ENCODE measurements around the gene MTNR1B. TPM values are rescaled to one million over a fixed set of nuclear protein-coding genes. Genes with fewer than 3 reads are reported as not detected.

The MTNR1B gene
- polyA plus RNA-seq, 1 of the 3 experiments (the other 2 are of a cell fraction), result not detected

- no peaks in the 10 kb centered on the region for H4K20me1 ChIP-seq (ENCODE audit: insufficient read depth)
- H2AFZ ChIP-seq (ENCODE audit: low read depth), result peak overlapping the region; percentile 17; the same call in 1 of the 2 replicates
- H3K79me2 ChIP-seq (ENCODE audit: insufficient read depth), result no peaks in the 10 kb centered on the region
- DNase-seq, result no peak
- no peak overlapping the region for H3K9ac ChIP-seq
- no peaks in the 10 kb centered on the region for H3K9me3 ChIP-seq
- no peaks in the 10 kb centered on the region for H3K36me3 ChIP-seq (replicated peaks in 1 of 2; ENCODE audit: control insufficient read depth in 1 of 2, insufficient read depth in 2 of 2, low read length in 1 of 2)
- 62% methylated on average over 1 of the region's 1 CpG for WGBS (ENCODE audit: low lambda C conversion rate)
- TF ChIP-seq TAF1 (IDR thresholded peaks at IDR 0.05; ENCODE audit: borderline replicate concordance, low read depth, low read length) (no peak), JUND (IDR thresholded peaks at IDR 0.05) (no peak), SMC3 (IDR thresholded peaks at IDR 0.05; ENCODE audit: low read depth, low read length) (no peak), RAD21 (IDR thresholded peaks at IDR 0.05; ENCODE audit: low read length) (no peak), YY1 (IDR thresholded peaks at IDR 0.05; ENCODE audit: low read depth) (no peak), SIN3A (IDR thresholded peaks at IDR 0.05; ENCODE audit: borderline replicate concordance, low read depth, low read length) (no peak), FOSL2 (IDR thresholded peaks at IDR 0.05; ENCODE audit: borderline replicate concordance, low read depth) (no peak), MXI1 (IDR thresholded peaks at IDR 0.05; ENCODE audit: low read depth, low read length) (no peak), TEAD4 (IDR thresholded peaks at IDR 0.05; ENCODE audit: borderline replicate concordance, insufficient read depth) (no peak), GATA2 (CRISPR knock-in tag; IDR thresholded peaks at IDR 0.05) (no peak)
- TF ChIP-seq, protein P1, sequence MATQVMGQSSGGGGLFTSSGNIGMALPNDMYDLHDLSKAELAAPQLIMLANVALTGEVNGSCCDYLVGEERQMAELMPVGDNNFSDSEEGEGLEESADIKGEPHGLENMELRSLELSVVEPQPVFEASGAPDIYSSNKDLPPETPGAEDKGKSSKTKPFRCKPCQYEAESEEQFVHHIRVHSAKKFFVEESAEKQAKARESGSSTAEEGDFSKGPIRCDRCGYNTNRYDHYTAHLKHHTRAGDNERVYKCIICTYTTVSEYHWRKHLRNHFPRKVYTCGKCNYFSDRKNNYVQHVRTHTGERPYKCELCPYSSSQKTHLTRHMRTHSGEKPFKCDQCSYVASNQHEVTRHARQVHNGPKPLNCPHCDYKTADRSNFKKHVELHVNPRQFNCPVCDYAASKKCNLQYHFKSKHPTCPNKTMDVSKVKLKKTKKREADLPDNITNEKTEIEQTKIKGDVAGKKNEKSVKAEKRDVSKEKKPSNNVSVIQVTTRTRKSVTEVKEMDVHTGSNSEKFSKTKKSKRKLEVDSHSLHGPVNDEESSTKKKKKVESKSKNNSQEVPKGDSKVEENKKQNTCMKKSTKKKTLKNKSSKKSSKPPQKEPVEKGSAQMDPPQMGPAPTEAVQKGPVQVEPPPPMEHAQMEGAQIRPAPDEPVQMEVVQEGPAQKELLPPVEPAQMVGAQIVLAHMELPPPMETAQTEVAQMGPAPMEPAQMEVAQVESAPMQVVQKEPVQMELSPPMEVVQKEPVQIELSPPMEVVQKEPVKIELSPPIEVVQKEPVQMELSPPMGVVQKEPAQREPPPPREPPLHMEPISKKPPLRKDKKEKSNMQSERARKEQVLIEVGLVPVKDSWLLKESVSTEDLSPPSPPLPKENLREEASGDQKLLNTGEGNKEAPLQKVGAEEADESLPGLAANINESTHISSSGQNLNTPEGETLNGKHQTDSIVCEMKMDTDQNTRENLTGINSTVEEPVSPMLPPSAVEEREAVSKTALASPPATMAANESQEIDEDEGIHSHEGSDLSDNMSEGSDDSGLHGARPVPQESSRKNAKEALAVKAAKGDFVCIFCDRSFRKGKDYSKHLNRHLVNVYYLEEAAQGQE (IDR thresholded peaks at IDR 0.05; ENCODE audit: low read depth, low read length), result no peak
- TF ChIP-seq, protein P2, sequence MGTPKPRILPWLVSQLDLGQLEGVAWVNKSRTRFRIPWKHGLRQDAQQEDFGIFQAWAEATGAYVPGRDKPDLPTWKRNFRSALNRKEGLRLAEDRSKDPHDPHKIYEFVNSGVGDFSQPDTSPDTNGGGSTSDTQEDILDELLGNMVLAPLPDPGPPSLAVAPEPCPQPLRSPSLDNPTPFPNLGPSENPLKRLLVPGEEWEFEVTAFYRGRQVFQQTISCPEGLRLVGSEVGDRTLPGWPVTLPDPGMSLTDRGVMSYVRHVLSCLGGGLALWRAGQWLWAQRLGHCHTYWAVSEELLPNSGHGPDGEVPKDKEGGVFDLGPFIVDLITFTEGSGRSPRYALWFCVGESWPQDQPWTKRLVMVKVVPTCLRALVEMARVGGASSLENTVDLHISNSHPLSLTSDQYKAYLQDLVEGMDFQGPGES (IDR thresholded peaks at IDR 0.05; ENCODE audit: low read depth, low read length), result no peak
- no peaks in the 10 kb centered on the region for H3K27me3 ChIP-seq (ENCODE audit: insufficient read depth)
- ChIA-PET POLR2A (no interaction called here), CTCF (no interaction called here)
- H3K27ac ChIP-seq (ENCODE audit: low read depth in 2 of 2, low read length in 1 of 2), result no peak overlapping the region
- H3F3A ChIP-seq (replicated peaks; ENCODE audit: insufficient read depth), result no peaks in the 10 kb centered on the region
- H3K4me3 ChIP-seq (ENCODE audit: low read depth in 2 of 2, low read length in 1 of 2), result no peak overlapping the region
- H3K4me1 ChIP-seq (ENCODE audit: control insufficient read depth in 1 of 2, insufficient read depth in 2 of 2, low read depth in 1 of 2, low read length in 1 of 2), result no peaks in the 10 kb centered on the region; a peak in 1 of 4 replicates
- no peak overlapping the region for H3K4me2 ChIP-seq
- H3K9me2 ChIP-seq, result no peaks in the 10 kb centered on the region
These were observed 44.2 kb downstream of the MTNR1B start for GRCh38 chr11:93013646-93014045.

GRCh38 chr11:93016595-93016994, 47.1 kb downstream of the MTNR1B start:
- ChIA-PET POLR2A (no interaction called here), CTCF (no interaction called here)
- H3K9ac ChIP-seq, result no peak overlapping the region
- WGBS (ENCODE audit: low lambda C conversion rate), result 86% methylated on average over 1 of the region's 1 CpG
- no peaks in the 10 kb centered on the region for H3K36me3 ChIP-seq (replicated peaks in 1 of 2; ENCODE audit: control insufficient read depth in 1 of 2, insufficient read depth in 2 of 2, low read length in 1 of 2)
- no peak overlapping the region for H3K27ac ChIP-seq (ENCODE audit: low read depth in 2 of 2, low read length in 1 of 2)
- peaks cover 19% of the 10 kb centered on the region for H3F3A ChIP-seq (replicated peaks; ENCODE audit: insufficient read depth)
- H3K4me1 ChIP-seq (ENCODE audit: control insufficient read depth in 1 of 2, insufficient read depth in 2 of 2, low read depth in 1 of 2, low read length in 1 of 2), result peaks cover 0 to 15% of the 10 kb centered on the region in 2 experiments; a peak in 3 of 4 replicates
- H4K20me1 ChIP-seq (ENCODE audit: insufficient read depth), result no peaks in the 10 kb centered on the region
- H3K4me2 ChIP-seq, result no peak overlapping the region
- H3K4me3 ChIP-seq (ENCODE audit: low read depth in 2 of 2, low read length in 1 of 2), result no peak overlapping the region
- no peaks in the 10 kb centered on the region for H3K9me3 ChIP-seq
- H3K79me2 ChIP-seq (ENCODE audit: insufficient read depth), result no peaks in the 10 kb centered on the region
- H3K27me3 ChIP-seq (ENCODE audit: insufficient read depth), result no peaks in the 10 kb centered on the region
- H3K9me2 ChIP-seq, result no peaks in the 10 kb centered on the region
- DNase-seq, result no peak
- H2AFZ ChIP-seq (ENCODE audit: low read depth), result no peak overlapping the region
- TF ChIP-seq, protein P2 (IDR thresholded peaks at IDR 0.05; ENCODE audit: low read depth, low read length), result no peak
- TF ChIP-seq, protein P3, sequence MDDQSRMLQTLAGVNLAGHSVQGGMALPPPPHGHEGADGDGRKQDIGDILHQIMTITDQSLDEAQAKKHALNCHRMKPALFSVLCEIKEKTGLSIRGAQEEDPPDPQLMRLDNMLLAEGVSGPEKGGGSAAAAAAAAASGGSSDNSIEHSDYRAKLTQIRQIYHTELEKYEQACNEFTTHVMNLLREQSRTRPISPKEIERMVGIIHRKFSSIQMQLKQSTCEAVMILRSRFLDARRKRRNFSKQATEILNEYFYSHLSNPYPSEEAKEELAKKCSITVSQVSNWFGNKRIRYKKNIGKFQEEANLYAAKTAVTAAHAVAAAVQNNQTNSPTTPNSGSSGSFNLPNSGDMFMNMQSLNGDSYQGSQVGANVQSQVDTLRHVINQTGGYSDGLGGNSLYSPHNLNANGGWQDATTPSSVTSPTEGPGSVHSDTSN (IDR thresholded peaks at IDR 0.05), result no peak
- TF ChIP-seq NFIC (IDR thresholded peaks at IDR 0.05; ENCODE audit: borderline replicate concordance) (no peak), FOXM1 (IDR thresholded peaks at IDR 0.05; ENCODE audit: low read depth) (no peak), YY1 (IDR thresholded peaks at IDR 0.05; ENCODE audit: low read depth) (no peak), NRF1 (IDR thresholded peaks at IDR 0.05; ENCODE audit: low read depth, low read length) (no peak), MAX (IDR thresholded peaks at IDR 0.05; ENCODE audit: low read depth) (no peak), ELF1 (IDR thresholded peaks at IDR 0.05) (no peak), RCOR1 (IDR thresholded peaks at IDR 0.05; ENCODE audit: low read length) (no peak), FOSL2 (IDR thresholded peaks at IDR 0.05; ENCODE audit: borderline replicate concordance, low read depth) (no peak), FOXJ3 (CRISPR knock-in tag; IDR thresholded peaks at IDR 0.05) (no peak), CHD2 (IDR thresholded peaks at IDR 0.05; ENCODE audit: low read length, partially characterized antibody) (no peak)
- TF ChIP-seq, protein P4, sequence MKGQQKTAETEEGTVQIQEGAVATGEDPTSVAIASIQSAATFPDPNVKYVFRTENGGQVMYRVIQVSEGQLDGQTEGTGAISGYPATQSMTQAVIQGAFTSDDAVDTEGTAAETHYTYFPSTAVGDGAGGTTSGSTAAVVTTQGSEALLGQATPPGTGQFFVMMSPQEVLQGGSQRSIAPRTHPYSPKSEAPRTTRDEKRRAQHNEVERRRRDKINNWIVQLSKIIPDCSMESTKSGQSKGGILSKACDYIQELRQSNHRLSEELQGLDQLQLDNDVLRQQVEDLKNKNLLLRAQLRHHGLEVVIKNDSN (IDR thresholded peaks at IDR 0.05; ENCODE audit: borderline replicate concordance, low read depth), result no peak

Data from SK-N-SH (cell line).